ENCODE results near the gene MEGF8.

The MEGF8 gene

DNA sequence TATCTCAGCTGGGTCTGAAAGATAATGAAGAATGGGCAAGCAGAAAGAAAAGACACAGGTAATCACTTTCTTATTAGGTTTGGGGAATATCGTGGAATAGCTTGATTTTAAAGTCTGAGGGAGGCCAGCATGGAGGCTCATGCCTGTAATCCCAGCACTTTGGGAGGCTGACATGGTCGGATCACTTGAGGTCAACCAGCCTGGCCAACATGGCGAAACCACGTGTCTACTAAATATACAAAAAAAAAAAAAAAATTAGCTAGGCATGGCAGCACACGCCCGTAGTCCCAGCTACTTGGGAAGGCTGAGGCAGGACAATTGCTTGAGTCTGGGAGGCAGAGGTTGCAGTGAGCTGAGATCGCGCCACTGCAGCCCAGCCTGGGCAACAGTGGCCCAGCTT is 21.6 kb upstream of the MEGF8 start:
- DNase-seq (ENCODE audit: low read depth), result no peak
- TF ChIP-seq, protein P1, sequence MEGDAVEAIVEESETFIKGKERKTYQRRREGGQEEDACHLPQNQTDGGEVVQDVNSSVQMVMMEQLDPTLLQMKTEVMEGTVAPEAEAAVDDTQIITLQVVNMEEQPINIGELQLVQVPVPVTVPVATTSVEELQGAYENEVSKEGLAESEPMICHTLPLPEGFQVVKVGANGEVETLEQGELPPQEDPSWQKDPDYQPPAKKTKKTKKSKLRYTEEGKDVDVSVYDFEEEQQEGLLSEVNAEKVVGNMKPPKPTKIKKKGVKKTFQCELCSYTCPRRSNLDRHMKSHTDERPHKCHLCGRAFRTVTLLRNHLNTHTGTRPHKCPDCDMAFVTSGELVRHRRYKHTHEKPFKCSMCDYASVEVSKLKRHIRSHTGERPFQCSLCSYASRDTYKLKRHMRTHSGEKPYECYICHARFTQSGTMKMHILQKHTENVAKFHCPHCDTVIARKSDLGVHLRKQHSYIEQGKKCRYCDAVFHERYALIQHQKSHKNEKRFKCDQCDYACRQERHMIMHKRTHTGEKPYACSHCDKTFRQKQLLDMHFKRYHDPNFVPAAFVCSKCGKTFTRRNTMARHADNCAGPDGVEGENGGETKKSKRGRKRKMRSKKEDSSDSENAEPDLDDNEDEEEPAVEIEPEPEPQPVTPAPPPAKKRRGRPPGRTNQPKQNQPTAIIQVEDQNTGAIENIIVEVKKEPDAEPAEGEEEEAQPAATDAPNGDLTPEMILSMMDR (IDR thresholded peaks at IDR 0.05; ENCODE audit: insufficient read depth, low read depth, low read length, missing control alignments), result no peak

DNA sequence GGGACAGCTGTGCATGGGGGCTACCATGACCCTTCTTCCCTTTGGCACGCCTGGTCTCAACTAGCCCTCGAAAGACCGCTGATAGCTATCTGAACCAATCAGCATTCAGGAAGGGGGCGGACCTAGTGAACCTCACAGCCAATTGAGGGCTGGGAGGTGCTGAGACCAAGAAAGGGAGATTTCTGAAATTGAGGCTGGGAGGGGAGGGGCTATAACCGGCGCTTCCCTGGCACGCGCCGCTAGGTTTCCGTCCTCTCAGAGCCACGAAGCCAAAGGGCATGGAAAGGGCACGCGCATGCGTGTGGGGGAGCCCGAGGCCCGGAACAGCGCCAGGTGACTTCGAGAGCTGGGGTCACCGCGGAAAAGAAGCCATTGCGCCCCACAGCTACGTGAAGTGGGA is 18.8 kb upstream of the MEGF8 start:
- H3K4me3 ChIP-seq (ENCODE audit: low read depth, low read length), result no peak overlapping the region
- no peak for DNase-seq (ENCODE audit: low read depth)
- TF ChIP-seq, protein P1 (IDR thresholded peaks at IDR 0.05; ENCODE audit: insufficient read depth, low read depth, low read length, missing control alignments), result no peak

More for the DNA sequence above, 21.6 kb upstream of the MEGF8 start:
- no peak overlapping the region for H3K4me3 ChIP-seq (ENCODE audit: low read depth, low read length)

DNA sequence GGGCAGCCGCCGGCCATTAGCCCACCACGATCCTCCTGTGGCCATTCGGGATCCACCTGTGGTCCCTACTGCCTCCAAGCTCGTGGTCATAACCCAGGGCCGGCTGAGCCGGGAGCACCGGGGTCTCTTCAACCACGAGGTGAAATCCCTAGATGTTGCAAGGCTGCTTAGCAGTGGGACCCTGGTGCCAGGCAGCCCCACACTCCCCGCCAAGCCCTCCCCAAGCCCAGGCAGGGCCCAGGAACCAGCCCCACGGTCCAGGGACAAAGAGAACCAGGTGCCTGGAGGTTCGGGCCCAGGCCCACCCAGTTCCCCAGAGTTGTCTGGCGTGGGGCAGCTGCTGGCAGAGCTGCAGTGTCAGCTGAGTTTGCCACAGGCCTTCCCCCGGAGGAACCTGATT is 15.7 kb upstream of the MEGF8 start:
- TF ChIP-seq, protein P1 (IDR thresholded peaks at IDR 0.05; ENCODE audit: insufficient read depth, low read depth, low read length, missing control alignments), result no peak
- no peak overlapping the region for H3K4me3 ChIP-seq (ENCODE audit: low read depth, low read length)
- DNase-seq (ENCODE audit: low read depth), result no peak

DNA sequence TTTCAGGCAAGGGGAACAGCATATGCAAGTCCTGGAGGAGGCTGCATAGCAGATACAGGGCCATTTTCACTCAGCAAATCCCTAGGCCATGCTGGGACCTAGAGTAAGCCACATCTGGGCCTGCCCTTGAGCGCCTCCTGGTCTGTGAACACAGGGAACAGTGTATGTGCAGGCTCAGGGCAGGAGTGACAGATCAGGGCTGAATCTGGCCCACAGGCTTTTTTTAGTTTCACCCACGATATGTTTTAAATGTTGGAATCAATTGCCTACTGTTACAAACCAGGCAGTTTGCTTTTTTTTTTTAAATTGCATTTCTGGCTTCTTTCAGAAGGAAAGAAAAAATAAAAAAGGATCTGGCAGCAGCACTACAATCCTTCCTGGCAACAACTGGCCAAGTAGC is 13.8 kb upstream of the MEGF8 start:
- DNase-seq (ENCODE audit: low read depth), result no peak
- H3K4me3 ChIP-seq (ENCODE audit: low read depth, low read length), result no peak overlapping the region
- TF ChIP-seq, protein P1 (IDR thresholded peaks at IDR 0.05; ENCODE audit: insufficient read depth, low read depth, low read length, missing control alignments), result no peak

DNA sequence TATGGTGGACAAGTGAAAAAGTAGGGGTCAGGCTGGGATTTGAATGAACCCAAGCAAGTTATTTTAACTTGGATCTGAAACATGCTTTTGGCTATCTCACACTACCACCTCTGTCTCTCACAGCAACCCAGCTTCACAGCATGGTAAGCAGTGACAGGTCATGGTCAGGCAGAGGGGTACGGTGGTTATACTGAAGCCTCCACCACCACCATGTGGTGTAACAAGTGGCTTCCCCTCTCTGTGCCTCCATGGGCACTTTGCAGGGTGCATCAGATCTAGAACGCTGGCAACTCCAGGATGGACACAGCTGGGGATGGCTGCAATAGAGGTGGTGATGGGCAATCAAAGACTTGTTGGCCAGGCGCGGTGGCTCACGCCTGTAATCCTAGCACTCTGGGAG is 13.1 kb upstream of the MEGF8 start:
- TF ChIP-seq, protein P1 (IDR thresholded peaks at IDR 0.05; ENCODE audit: insufficient read depth, low read depth, low read length, missing control alignments), result no peak
- no peak overlapping the region for H3K4me3 ChIP-seq (ENCODE audit: low read depth, low read length)
- no peak for DNase-seq (ENCODE audit: low read depth)

DNA sequence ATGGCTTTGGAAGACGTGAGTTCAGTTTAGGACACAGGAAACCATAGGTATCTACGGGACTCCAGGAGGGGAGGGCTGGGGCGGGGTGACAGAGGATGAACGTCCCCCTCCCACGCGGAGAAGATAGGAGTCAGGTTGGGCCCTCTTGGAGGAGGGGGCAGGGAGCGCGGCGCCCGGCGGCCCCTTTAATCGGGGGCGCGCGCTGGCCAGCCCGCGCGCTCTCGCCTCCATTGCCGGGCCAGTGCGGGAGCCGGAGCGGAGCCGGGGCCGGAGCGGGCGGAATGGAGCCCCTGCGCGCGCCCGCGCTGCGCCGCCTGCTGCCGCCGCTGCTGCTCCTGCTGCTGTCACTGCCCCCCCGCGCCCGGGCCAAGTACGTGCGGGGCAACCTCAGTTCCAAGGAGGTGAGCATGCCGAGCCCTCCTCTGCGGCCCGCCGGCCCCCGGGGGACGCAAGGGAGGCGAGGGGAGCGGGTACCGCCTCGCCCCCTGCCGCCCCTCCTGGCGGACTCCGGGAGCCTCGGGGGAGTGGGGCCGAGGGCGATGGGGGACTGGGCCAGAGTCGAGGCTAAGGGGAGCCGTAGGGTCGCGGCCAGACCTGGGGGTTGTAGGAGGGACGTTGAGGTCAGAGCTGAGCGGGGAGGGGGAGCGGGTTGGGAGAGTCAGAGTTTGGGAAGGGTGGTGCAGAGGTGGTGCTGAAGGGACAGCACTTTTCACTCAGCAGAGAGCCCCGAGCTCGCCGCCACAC is 12.2 kb upstream of the MEGF8 start, which contains the start of gene TMEM145:
TMEM145 (plus strand) TSS at position 214 of the 744 bp plus-strand sequence; CDS start at position 282, 68 bp downstream.
- peak within 1 kb of the TSS; percentile 33 for H3K4me3 ChIP-seq (ENCODE audit: low read depth, low read length)
- peak; percentile 53 for DNase-seq (ENCODE audit: low read depth)
- TF ChIP-seq, protein P1 (IDR thresholded peaks at IDR 0.05; ENCODE audit: insufficient read depth, low read depth, low read length, missing control alignments), result peak; percentile 4
